Posterior cingulate gyrus (tissue), 11 donors: ENCODE results near the gene NDUFA3.
A peak's percentile ranks its signal among the peaks of the same experiment; 100 is the strongest.
"Not testable (repeated sequence)": the region's sequence is repeated elsewhere in the genome, so short reads cannot be mapped to it uniquely, and the experiment has no call there.

Experiments
- DNase-seq, 10 donors: peaks; one replicate each; pipeline versions ENCODE4 v3.0.0 to v3.0.0-alpha.2; 2020 to 2021; ENCODE audit warnings: mixed read lengths in 3 of 10
- intact Hi-C: fragments of 100-400 bp; cut with DNase I; formaldehyde crosslinking; loops from one replicate; pipeline ENCODE4 v1.15.1; 2023

The NDUFA3 gene

DNA sequence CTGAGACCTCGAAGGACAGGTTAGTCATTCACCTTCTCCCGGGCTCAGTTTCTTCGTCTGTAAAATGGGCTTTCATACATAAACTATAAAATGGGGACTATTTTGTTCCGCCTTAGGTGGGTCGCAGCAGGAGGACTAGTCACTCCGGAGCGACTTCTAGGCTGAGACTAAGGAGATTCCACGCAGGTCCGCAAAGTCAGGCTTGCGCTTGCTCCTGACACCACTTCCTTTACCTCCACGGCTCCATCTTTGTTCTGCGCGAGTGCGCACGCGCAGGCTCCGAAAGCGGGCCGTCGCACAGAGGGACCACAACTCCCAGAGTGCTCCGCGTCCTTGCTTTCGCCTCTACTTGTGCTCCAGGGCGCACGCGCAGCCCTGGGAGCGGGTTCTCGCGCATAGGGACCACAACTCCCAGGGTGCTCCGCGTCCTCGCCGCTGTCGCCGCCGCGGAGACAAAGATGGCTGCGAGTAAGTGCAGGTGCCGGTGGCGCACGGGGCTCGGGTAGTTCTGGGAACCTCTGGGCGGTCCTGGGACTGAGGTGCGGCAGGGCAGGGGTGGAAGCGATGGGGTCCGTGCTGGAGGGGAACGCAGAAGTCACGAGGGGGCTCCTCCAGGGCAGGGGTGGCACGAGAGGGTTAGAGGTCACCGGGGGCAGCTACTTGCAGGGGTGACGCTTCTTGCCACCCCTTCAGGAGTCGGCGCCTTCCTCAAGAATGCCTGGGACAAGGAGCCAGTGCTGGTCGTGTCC, at the start of gene NDUFA3:
Gene NDUFA3, plus strand, starts transcription at position 435 of the 749 bp plus-strand sequence. Its CDS starts 24 bp downstream, at position 459.
- DNase-seq = peak; percentile 96 to 100 (median 98)
- intact Hi-C loops = loop anchor here (1.0 to 10.0 kb wide), 3 partner anchors 13 to 118 kb away; partner anchors contain the start of genes CNOT3, PRPF31 and TFPT

DNA sequence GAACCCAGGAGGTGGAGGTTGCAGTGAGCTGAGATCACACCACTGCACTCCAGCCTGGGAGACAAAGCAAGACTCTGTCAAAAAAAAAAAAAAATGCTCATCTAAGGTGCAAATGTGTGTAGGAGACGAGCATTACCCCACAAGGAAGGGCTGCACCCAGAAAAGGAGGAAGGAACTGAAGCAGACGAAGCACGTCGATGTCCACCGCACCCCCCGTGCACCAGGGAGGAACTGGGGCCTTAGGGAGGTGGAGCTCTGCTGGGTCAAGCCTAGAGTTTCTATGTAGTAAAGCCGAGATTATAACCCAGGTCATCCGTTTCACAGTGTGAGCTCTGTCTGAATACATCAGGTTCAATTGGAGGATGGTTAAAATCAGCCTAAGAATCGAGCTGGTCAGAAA, 40.0 kb upstream of the NDUFA3 start:
- intact Hi-C loops = no loop called here

GRCh38 chr19:54063350-54064116, 39.1 kb upstream of the NDUFA3 start, which contains the start of gene VSTM1:
VSTM1 (minus strand) TSS chr19:54063897; CDS start chr19:54063777, 120 bp downstream.
- intact Hi-C loops = no loop called here
- peak in 1 of 10 donors; percentile 50 for DNase-seq

More for the DNA sequence above, 40.0 kb upstream of the NDUFA3 start:
- DNase-seq = peak in 1 of 10 donors; percentile 20

GRCh38 chr19:54069470-54069869, 33.2 kb upstream of the NDUFA3 start:
- DNase-seq = no peak
- intact Hi-C loops = no loop called here

DNA sequence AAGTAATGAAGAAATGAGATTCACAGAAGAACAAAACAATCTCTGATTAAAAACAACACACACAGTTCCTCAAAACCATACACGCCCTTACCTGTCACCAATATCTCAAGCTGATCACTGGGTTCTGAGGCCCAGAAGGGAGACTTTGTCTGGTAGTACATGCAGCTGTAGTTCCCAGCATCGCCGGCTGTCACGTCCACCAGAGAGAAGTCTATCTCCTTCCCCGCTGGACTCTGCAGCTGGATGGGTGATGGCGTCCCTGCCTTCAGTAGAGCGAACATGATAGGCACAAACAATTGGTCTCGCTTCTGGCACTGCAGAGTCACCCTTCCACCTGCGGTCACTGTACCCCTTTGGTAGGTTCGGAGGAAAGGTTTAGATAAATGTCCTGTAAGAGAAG, 28.8 kb upstream of the NDUFA3 start:
- DNase-seq = peak in 1 of 10 donors; percentile 35
- intact Hi-C loops = no loop called here

GRCh38 chr19:54074851-54075250, 27.8 kb upstream of the NDUFA3 start:
- peak in 1 of 10 donors; percentile 56 for DNase-seq
- intact Hi-C loops = no loop called here

DNA sequence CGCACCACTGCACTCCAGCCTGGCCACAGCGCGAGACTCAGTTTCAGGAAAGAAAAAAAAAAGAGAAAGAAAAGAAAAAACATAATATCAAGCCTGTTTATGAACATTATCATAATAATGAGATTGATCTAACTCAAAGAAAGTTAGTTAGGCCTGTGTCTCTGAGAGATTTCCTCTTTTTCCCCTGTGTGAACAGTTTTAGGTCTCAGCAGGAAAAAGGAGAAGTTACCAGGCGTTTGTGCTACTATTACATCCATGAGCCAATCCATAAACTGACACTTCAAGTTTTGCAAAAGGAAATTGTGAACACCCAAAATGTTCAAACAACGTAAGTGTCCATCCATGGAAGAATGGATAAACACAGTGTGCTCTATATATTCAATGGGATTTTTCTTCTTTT, 25.3 kb upstream of the NDUFA3 start:
- intact Hi-C loops = no loop called here
- no peak for DNase-seq

DNA sequence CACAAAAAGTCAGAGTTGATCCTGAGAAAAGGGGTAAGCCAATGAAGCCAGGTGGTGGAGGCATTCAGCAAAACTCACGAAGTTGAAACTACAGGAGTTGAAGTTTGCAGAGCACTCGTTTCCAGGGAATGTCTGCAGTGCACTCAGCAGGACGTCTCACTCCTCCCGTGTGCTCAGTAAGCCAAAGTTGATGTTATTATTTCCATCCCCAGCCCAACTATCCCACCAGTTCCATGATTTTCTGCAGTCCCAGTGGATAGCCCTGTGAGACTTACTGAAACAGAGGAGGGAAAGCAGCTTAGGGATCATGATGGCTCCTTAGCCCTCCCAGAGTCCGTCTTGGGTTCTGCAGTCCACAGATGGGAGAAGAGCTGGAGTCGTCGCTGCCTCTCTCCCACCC, 21.6 kb upstream of the NDUFA3 start, which contains the start of gene TARM1:
Gene TARM1, minus strand, starts transcription at position 334 of the 400 bp plus-strand sequence. Its CDS starts 25 bp downstream, at position 309.
- intact Hi-C loops = no loop called here

GRCh38 chr19:54084410-54084809, 18.2 kb upstream of the NDUFA3 start:
- intact Hi-C loops = no loop called here
- DNase-seq = no peak

More for the DNA sequence above, 21.6 kb upstream of the NDUFA3 start, which contains the start of gene TARM1:
- DNase-seq = peak in 2 of 10 donors; percentile 2 to 20

GRCh38 chr19:54094426-54095000, 8.1 kb upstream of the NDUFA3 start:
- DNase-seq = peak in 3 of 10 donors; percentile 6 to 16 (median 15)
- intact Hi-C loops = no loop called here

DNA sequence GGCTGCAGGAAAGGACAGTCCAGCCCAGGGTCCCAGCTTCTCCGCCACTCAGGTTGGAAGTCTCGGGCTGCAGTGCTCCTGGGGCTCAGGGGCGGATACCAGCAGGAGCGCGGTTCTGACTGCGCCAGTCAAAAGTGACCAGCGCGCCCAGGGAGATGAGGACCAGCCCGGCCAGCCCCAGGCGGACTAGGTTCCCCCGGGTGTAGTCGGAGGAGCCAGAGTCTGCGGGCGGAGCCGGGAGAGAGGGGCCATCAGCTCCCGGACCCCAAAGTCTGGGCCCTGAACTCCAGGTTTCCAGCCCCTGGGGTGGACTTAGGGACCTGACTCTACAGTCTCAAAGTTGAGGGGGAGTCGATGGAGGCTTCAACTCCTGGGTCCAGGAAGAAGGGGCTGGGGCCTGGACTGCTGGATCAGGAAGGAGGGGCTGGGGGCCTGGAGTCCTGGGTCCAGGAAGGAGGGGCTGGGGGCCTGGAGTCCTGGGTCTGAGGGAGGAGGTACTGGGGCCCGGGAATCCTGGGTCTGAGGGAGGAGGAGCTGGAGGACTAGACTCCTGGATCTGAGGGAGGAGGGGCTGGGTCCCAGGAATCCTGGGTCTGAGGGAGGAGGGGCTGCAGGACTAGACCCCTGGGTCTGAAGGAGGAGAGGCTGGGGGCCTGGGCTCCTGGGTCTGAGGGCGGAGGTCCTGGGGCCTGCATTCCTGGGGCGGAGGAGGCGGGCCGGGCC, 7.4 kb upstream of the NDUFA3 start:
- intact Hi-C loops = no loop called here
- DNase-seq = peak in 3 of 10 donors; percentile 52 to 81 (median 66)

- intact Hi-C loops = not testable (repeated sequence)
- DNase-seq = peak in 8 of 10 donors; percentile 24 to 92 (median 48)
Observed at GRCh38 chr19:54095859-54096616, 6.6 kb upstream of the NDUFA3 start.

DNA sequence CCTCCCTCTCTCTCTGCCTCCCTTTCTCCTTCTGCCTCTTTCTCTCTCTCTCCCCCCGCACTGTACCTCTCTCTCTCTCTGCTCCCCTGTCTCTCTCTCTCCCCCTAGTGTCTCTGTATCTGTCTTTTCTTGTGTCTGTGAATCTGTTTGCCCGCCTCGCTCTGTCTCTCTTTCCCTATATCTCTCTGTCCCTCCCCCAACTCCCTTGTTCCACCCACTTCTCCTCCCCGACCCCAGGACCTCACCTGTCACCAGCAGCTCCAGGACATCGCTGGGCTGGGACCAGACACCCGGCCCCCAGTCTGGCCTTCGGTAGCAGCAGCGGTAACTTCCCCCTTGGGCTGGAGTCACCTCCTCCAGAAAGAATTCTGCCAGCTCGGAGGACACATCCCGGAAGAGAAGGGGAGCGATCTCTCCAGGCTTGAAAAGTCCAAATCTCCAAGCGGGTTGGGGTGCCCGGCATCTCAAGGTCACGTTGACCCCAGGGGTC, 6.0 kb upstream of the NDUFA3 start:
- peak in 3 of 10 donors; percentile 70 to 77 (median 74) for DNase-seq
- intact Hi-C loops = no loop called here

DNA sequence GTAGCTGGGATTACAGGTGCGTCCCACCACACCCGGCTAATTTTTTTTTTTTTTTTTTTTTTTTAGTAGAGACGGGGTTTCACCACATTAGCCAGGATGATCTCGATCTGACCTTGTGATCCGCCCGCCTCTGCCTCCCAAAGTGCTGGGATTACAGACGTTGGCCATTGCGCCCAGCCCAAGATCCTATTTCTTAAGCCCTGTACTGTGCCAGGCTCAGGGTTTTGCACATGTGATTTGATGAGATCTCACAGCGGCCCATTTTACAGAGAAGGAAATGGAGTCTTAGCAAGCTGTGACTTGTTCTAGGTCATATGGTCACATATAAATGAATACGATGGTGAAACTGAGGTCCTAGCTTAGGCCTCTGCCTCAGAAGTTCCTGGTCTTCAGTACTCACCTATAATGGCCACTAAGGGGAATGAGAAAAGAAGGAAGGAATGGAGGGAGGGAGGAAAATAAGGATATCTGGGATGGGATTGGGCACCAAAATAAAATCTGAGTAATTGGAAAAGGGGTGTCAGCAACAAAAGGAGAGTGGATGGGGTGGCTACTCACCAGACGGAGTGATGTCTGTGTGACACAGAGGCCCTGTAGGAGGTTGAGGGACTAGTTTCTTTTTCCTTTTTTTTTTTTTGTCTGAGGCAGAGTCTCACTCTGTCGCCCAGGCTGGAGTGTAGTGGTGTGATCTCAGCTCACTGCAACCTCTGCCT, 3.3 kb upstream of the NDUFA3 start:
- DNase-seq = peak in 2 of 10 donors; percentile 17 to 31
- intact Hi-C loops = no loop called here

DNA sequence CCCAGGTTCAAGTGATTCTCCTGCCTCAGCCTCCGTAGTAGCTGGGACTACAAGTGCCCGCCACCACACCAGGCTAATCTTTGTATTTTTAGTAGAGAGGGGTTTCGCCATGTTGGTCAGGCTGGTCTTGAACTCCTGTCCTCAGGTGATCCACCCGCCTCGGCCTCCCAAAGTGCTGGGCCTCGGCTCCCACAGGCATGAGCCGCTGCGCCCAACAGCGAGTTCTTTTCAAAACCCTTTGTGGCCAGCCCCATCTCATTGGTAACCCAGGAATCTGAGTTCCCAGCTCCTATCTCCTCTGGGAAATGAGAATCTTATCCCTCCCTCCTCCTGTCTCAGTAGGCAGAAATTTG, 2.8 kb upstream of the NDUFA3 start:
- intact Hi-C loops = loop anchor here (10.0 kb wide), 1 partner anchor 115 kb away; no protein-coding TSS in a partner anchor
- DNase-seq = peak in 2 of 10 donors; percentile 27 to 37

GRCh38 chr19:54100561-54100960, 2.1 kb upstream of the NDUFA3 start, which contains the start of gene OSCAR:
OSCAR (minus strand) TSS chr19:54100803; CDS start chr19:54100792, 11 bp downstream.
- intact Hi-C loops = loop anchor here (10.0 kb wide), 1 partner anchor 116 kb away; no protein-coding TSS in a partner anchor
- DNase-seq = peak in 3 of 10 donors; percentile 60 to 78 (median 64)

- intact Hi-C loops = loop anchor here (10.0 kb wide), 1 partner anchor 120 kb away; no protein-coding TSS in a partner anchor
- peak in 3 of 10 donors; percentile 8 to 55 (median 49) for DNase-seq
Observed at GRCh38 chr19:54104998-54105715, 2.5 kb downstream of the NDUFA3 start.
